ENCODE measurements around the gene SRA1.
"Not testable (repeated sequence)": the region's sequence is repeated elsewhere in the genome, so short reads cannot be mapped to it uniquely, and the experiment has no call there.

SRA1 gene

GRCh38 chr5:140557136-140557805, at the start of gene SRA1:
TSS of gene SRA1 (minus strand) at chr5:140557473. CDS start at chr5:140557452, 21 bp downstream.
- no peak for TF ChIP-seq CTCF (IDR thresholded peaks at IDR 0.05; ENCODE audit: extremely low read depth, missing control alignments)
- DNase-seq (ENCODE audit: low spot score) = peak; percentile 91

GRCh38 chr5:140607031-140607430, 49.8 kb upstream of the SRA1 start:
- TF ChIP-seq CTCF (IDR thresholded peaks at IDR 0.05; ENCODE audit: extremely low read depth, missing control alignments) = no peak
- no peak for DNase-seq (ENCODE audit: low spot score)

GRCh38 chr5:140605879-140606278, 48.6 kb upstream of the SRA1 start:
- TF ChIP-seq CTCF (IDR thresholded peaks at IDR 0.05; ENCODE audit: extremely low read depth, missing control alignments) = no peak
- no peak for DNase-seq (ENCODE audit: low spot score)

DNA sequence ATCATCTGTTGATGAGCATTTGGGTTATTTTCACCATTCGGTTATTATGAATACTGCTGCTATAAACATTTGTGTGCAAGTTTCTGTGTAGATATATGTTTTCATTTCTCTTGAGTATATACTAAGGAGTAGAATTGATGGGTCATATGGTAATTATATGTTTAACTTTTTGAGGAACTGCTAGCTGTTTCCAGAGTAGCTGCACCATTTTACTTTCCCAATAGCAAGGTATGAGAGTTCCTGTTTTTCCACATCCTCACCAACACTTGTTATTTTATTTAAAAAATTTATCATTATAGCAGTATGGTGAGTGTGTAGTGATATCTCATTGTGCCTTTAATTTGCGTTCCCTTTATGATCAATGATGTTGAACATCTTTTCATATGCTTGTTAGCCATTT, 46.5 kb upstream of the SRA1 start:
- no peak for TF ChIP-seq CTCF (IDR thresholded peaks at IDR 0.05; ENCODE audit: extremely low read depth, missing control alignments)
- DNase-seq (ENCODE audit: low spot score) = no peak

GRCh38 chr5:140603446-140603698, 46.1 kb upstream of the SRA1 start:
- DNase-seq (ENCODE audit: low spot score) = not testable (repeated sequence)

- DNase-seq (ENCODE audit: low spot score) = no peak
- no peak for TF ChIP-seq CTCF (IDR thresholded peaks at IDR 0.05; ENCODE audit: extremely low read depth, missing control alignments)
Observed at GRCh38 chr5:140602147-140602546, 44.9 kb upstream of the SRA1 start.

GRCh38 chr5:140600096-140600495, 42.8 kb upstream of the SRA1 start:
- TF ChIP-seq CTCF (IDR thresholded peaks at IDR 0.05; ENCODE audit: extremely low read depth, missing control alignments) = no peak
- DNase-seq (ENCODE audit: low spot score) = no peak

DNA sequence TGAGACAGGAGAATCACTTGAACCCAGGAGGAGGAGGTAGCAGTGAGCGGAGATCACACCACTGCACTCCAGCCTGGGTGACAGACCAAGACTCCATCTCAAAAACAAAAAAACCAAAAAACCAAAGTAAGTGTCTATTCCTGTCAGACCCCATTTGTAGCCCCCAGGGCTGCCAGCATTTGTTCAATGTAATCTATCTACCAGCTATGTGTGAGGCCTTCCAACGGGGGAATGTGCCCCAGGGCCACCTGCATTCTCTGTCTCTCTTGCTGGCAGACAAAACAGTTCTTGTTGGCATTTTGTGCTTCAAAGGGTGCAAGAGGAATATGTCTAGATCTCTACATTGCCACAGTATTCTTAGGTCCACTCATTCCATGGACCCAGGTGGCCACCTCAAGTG, 41.6 kb upstream of the SRA1 start:
- TF ChIP-seq CTCF (IDR thresholded peaks at IDR 0.05; ENCODE audit: extremely low read depth, missing control alignments) = no peak
- DNase-seq (ENCODE audit: low spot score) = no peak

All from GM20000 (cell line).